Measurements from ENCODE around the gene ZNF157.

ZNF157 gene

GRCh38 chrX:47447607-47448006 lies 77.2 kb downstream of the ZNF157 start:
- no peak for DNase-seq

GRCh38 chrX:47448165-47448806 lies 77.9 kb downstream of the ZNF157 start:
- DNase-seq, result no peak

GRCh38 chrX:47452112-47452511 lies 81.7 kb downstream of the ZNF157 start:
- no peak for DNase-seq

DNA sequence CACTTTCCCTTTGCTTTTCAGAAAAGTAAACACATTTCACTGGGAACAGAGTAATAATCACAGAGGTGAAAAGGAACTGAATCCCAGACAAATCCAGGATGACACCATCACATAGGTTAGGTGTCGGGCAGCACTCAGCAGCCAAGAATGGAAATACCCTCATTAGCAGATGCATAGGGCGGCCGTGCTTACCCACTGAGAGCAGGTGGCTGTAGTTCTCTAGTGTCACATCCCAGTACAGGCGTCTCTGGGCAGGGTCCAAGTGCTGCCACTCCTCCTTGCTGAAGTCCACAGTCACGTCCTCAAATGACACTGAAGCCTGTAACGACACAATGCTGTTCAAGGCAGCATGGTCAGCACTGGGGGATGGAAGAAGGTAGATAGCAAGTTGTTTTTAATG lies 85.7 kb downstream of the ZNF157 start:
- no peak for DNase-seq

DNA sequence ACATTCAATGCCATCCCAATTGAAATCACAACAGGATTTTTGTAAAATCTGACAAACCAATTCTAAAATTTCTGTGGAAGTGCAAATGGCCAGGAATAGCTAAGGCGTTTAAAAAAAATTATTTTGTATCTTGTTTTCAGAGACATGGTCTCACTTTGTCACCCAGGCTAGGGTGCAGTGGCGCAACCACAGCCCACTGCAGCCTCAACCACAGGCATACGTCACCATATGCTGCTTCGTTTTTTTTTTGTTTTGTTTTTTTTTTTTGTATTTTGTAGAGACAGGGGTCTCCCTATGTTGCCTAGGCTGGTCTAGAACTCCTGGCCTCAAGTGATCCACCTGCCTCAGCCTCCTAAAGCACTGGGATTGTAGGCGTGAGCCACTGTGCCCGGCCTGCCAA lies 88.2 kb downstream of the ZNF157 start:
- no peak for DNase-seq

- no peak for DNase-seq
These were observed 90.2 kb downstream of the ZNF157 start for GRCh38 chrX:47460561-47460960.
